GM12874 (cell line): Measurements from ENCODE around the gene SUCNR1.

ENCODE experiments used
- CTCF ChIP-seq: IDR thresholded peaks from 2 replicates; pipeline ENCODE4 v1.5.1; 2011; ENCODE audit warnings: low read depth, mild to moderate bottlenecking, control low read depth, low read length, moderate library complexity; ENCODE audit not compliant: insufficient read depth

Gene SUCNR1

GRCh38 chr3:151903501-151903991, 30.1 kb downstream of the SUCNR1 start:
- no peak for TF ChIP-seq CTCF

- TF ChIP-seq CTCF: no peak
Measured at GRCh38 chr3:151905647-151906046, 32.2 kb downstream of the SUCNR1 start.

GRCh38 chr3:151906751-151907150, 33.3 kb downstream of the SUCNR1 start:
- TF ChIP-seq CTCF: no peak

GRCh38 chr3:151908399-151908798, 35.0 kb downstream of the SUCNR1 start:
- no peak for TF ChIP-seq CTCF

- no peak for TF ChIP-seq CTCF
Measured at GRCh38 chr3:151909681-151910405, 36.4 kb downstream of the SUCNR1 start.

- no peak for TF ChIP-seq CTCF
Measured at GRCh38 chr3:151911462-151911861, 38.0 kb downstream of the SUCNR1 start.

- no peak for TF ChIP-seq CTCF
Measured at GRCh38 chr3:151912028-151912427, 38.6 kb downstream of the SUCNR1 start.
